ENCODE data around the gene JMJD7. TPM values are rescaled to one million over a fixed set of nuclear protein-coding genes. Genes with fewer than 3 reads are reported as not detected.
"Not testable (repeated sequence)": the region's sequence is repeated elsewhere in the genome, so short reads cannot be mapped to it uniquely, and the experiment has no call there.

The JMJD7 gene
- polyA plus RNA-seq, 3 donors: 8.8 to 9.4 (median 9.4) TPM

DNA sequence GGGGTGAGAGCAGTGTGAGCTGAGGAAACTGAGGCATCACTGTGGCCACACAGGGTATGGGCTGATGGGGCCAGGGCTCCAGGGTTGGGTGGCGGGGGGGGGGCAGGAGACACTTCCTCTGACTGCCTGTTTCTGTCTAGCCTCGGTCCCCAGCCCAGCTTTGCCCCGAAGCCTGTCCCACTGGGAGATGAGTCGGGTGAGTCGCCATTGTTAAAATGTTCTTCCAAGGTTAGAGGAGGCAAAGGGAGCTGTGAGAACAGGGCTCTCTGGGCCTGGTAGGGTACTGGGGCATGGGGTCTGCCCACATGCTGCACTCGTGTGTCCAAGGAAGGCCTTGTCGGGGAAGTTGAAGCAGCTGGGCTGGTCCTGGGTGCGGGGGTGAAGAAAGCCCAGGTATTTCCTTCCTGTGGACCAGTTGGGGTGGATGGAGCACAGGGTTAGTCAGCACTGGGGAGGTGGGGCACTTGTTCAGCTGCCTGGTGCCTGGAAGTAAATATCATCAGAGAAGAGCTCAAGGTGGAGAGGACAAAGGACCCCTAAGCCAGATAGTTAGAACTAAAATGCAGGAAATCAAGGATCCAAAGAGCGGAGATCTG lies 8.3 kb upstream of the JMJD7 start:
- no peak for DNase-seq (ENCODE audit: low read depth in 3 of 3, low spot score in 2 of 3)

DNA sequence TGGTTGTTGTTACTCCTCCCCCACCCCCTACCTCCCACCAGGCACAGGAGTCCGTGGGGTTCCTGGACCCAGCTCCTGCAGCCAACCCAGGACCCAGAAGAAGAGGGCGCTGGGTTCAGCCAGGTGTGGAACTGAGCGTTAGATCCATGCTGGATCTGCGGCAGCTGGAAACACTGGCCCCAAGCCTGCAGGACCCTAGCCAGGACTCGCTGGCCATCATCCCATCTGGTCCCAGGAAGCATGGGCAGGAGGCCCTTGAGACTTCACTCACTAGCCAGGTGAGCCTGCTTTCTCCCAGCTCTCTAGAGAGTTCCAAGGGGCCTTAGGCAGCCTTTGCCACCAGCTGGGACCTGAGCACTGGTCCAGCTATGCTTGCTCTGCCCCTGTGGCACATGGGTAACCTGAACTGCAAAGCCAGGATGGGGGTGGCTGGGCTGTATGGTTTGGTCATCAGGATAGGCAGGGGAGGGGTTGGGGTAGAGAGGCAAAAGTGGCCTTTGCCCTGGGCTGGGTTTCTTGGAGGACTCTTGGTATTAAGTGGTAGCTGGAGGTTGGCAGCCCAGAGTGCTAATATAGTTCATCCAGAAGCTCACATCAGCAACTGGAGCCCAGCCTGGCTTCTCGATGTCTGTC lies 7.0 kb upstream of the JMJD7 start:
- DNase-seq (ENCODE audit: low read depth in 3 of 3, low spot score in 2 of 3): no peak

GRCh38 chr15:41821831-41822230 lies 6.1 kb upstream of the JMJD7 start:
- DNase-seq (ENCODE audit: low read depth in 3 of 3, low spot score in 2 of 3): no peak

- no peak for DNase-seq (ENCODE audit: low read depth in 3 of 3, low spot score in 2 of 3)
Observed at GRCh38 chr15:41822471-41822870, 5.4 kb upstream of the JMJD7 start.

DNA sequence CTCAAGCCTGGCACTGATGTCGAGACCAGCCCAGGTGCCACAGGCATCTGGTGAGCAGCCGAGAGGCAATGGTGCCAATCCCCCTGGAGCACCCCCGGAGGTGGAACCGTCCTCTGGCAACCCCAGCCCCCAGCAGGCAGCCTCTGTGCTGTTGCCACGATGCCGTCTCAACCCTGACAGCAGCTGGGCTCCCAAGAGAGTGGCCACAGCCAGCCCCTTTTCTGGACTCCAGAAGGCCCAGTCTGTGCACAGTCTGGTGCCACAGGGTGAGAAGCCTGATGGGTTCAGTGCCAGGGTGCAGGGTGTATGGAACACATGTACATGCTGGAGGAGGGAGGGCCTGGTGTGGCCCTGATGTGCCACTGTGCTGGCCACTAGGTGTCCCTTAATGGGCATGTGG lies 4.9 kb upstream of the JMJD7 start:
- DNase-seq (ENCODE audit: low read depth in 3 of 3, low spot score in 2 of 3): no peak

DNA sequence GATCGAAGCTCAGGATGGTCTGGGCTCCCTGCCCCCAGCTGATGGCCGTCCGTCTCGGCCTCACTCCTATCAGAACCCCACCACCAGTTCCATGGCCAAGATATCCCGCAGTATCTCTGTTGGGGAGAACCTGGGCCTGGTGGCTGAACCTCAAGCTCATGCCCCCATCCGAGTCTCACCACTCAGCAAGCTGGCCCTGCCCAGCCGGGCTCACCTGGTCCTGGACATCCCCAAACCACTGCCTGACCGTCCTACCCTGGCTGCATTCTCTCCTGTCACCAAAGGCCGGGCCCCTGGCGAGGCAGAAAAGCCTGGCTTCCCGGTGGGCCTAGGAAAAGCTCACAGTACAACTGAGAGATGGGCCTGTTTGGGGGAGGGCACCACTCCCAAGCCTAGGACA lies 4.4 kb upstream of the JMJD7 start:
- DNase-seq (ENCODE audit: low read depth in 3 of 3, low spot score in 2 of 3): no peak

GRCh38 chr15:41824062-41824745 lies 3.7 kb upstream of the JMJD7 start:
- no peak for DNase-seq (ENCODE audit: low read depth in 3 of 3, low spot score in 2 of 3)

DNA sequence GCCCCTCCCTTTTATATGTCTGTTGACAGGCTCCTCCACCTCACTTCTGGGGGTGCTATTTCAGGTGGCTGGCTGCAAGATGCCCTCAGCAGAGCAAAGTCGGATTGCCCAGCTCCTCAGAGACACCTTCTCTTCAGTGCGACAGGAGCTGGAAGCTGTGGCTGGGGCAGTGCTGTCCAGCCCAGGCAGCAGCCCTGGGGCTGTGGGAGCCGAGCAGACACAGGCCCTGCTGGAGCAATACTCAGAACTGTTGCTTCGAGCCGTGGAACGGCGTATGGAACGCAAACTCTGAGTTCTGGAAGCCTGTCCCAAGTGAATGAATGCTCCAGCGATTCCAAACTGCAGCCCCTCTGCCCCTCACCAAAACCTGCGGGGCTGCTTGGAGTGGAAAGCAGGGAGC lies 2.7 kb upstream of the JMJD7 start:
- no peak for DNase-seq (ENCODE audit: low read depth in 3 of 3, low spot score in 2 of 3)

DNA sequence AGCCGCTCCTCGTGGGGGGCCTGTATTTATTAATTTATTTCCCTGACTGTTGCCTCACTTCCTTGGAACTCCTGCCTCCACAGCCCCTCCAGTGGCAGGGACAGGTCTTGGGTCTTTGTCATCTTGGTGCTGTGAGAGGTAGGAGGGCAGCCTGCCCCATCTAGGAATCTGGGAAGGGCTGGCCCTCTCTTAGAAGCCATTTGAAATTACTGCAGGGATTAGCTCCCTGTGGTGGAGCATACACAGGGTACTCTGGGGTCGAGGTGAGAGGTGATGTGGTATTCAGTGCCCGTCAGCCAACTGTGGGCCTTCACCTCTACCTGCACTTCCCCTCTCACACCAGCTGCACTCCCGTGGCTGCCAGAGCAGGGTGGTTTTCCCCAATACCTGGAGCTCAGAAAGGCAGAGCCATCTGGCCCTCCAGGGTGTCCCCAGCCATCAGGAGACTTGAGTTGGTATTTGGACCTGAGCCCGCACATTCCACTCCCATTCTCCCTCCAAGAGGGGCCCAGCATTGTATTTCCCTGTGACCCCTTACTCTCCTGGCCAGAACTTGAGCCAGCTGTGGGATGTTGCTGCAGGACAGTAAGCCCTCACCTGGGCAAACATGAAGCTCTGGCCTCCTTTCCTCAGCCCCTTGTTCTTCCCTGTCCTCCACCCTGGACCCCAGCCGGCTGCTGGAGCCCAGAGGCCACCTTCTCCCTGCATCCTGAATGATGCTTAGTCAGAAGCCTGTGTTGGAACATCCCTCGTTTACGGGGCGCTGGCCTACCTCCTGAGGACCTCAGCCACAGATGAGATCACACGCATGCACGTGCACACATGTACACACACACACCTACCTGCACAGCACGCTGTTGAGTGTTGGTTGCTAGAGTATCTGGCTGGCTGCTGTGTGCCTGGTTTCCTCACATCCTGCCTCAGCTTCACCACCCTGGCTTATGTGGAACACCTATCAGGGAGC lies 2.0 kb upstream of the JMJD7 start:
- DNase-seq (ENCODE audit: low read depth in 3 of 3, low spot score in 2 of 3): no peak

GRCh38 chr15:41827290-41827879 lies 507 bp upstream of the JMJD7 start:
- DNase-seq (ENCODE audit: low read depth in 3 of 3, low spot score in 2 of 3): no peak

DNA sequence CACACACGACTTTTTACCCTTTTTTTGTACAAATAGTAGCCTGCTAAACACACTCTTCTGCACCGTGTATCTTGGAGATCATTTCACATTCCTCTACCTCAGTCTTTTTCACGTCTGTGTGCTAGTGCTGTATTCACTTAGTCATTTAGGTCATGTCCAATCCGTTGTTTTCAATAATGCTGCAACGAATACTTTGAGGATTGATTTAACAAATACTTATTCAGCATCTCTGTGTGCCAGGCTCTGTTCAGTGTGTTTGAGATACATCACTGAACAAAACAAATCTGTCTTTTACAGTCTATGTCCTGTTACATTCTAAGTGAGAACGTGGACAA lies 882 bp downstream of the JMJD7 start:
- DNase-seq (ENCODE audit: low read depth in 3 of 3, low spot score in 2 of 3): no peak

DNA sequence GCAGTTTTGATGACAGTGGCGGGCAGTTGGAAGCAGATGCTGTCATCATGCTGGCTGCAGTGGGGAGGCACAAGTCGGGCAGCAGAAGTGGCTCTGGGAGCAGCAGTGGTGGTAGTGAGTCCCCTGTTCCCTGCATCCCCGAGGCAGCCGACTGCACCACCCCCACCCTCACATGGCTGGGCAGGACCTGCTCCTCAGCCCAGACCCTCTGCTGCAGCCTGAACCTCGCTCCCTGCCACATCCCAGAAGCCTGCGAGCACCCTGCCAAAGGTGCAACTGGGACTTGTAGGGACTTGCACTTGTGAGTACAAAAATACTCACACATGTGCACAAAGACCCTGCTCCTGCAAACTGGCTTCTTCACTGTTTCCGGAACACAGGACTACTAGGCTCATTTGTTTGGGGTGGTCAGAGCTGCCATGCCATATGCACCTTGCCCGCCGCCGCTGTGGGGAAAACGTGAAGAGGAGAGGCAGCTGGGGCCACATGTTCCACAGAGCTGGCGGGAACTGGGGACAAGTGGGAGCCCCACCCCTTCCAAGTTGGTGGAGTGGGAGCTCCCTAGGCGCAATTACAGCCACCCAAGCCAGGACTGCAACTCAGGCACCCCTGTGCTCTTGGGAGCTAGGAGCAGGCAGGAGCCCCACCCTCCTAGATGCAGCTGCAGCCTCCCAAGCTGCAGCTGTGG lies 2.2 kb downstream of the JMJD7 start:
- no peak for DNase-seq (ENCODE audit: low read depth in 3 of 3, low spot score in 2 of 3)

DNA sequence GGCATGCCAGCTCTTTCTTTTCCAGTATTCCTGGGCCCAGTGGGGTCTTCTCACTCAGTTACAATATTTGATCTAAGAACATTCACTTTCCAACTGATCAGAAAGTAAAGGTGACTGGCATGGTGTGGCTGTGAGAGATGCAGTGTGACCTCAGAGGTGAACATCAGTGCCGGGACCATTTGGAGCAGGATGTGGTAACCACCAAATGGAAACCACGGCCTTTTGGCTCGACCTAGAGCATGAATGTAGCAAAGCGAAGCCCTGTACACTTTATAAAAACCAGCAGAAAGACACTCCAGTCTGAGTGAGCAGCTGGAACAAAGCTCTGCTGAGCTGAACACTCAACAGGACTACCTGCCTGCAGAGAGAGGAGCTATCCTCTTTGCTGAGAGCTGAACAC lies 3.4 kb downstream of the JMJD7 start:
- not testable (repeated sequence) for DNase-seq (ENCODE audit: low read depth in 3 of 3, low spot score in 2 of 3)

DNA sequence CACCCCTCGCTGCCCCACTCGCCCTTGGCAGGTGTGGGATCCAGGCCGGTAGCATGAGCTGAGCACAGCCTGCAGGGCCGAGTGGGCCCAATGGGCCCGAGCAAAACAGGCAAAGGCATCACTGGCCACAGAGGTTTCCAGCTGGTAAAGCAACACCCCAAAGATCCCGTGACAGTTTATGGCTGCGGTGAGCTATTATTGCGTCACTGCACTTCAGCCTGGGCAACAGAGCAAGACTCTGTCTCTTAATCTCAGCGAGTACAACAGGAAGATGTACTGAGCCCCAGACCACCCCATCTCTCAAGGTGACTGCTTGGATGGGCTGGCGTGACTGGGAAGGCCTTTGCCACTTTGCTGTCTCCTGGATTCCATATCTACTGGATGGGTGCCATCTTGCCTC lies 4.3 kb downstream of the JMJD7 start:
- DNase-seq (ENCODE audit: low read depth in 3 of 3, low spot score in 2 of 3): no peak

- no peak for DNase-seq (ENCODE audit: low read depth in 3 of 3, low spot score in 2 of 3)
Observed at GRCh38 chr15:41832875-41833274, 5.0 kb downstream of the JMJD7 start.

- DNase-seq (ENCODE audit: low read depth in 3 of 3, low spot score in 2 of 3): no peak
Observed at GRCh38 chr15:41834096-41834495, 6.2 kb downstream of the JMJD7 start.

- no peak for DNase-seq (ENCODE audit: low read depth in 3 of 3, low spot score in 2 of 3)
Observed at GRCh38 chr15:41836073-41836472, 8.2 kb downstream of the JMJD7 start.

- DNase-seq (ENCODE audit: low read depth in 3 of 3, low spot score in 2 of 3): no peak
Observed at GRCh38 chr15:41836713-41837454, 9.0 kb downstream of the JMJD7 start.

GRCh38 chr15:41838400-41838897 lies 10.6 kb downstream of the JMJD7 start, which contains the start of gene PLA2G4B:
TSS of gene PLA2G4B (plus strand) at chr15:41838847. CDS start at chr15:41838914, 67 bp downstream.
- no peak for DNase-seq (ENCODE audit: low read depth in 3 of 3, low spot score in 2 of 3)
